GM12873 (cell line): Measurements from ENCODE around the gene HSPB1.

Experiments used
- CTCF ChIP-seq: IDR thresholded peaks from 2 replicates; pipeline ENCODE4 v1.5.1; 2012; ENCODE audit warnings: low read depth, mild to moderate bottlenecking, moderate library complexity, low read length, control low read depth; ENCODE audit not compliant: insufficient read depth; ENCODE audit errors: missing control alignments

Gene HSPB1

GRCh38 chr7:76318488-76319353, 16.2 kb downstream of the HSPB1 start:
- peak; percentile 49 for TF ChIP-seq CTCF

- no peak for TF ChIP-seq CTCF
Observed at GRCh38 chr7:76325092-76325491, 22.6 kb downstream of the HSPB1 start.

- no peak for TF ChIP-seq CTCF
Observed at GRCh38 chr7:76325811-76326210, 23.3 kb downstream of the HSPB1 start.

- no peak for TF ChIP-seq CTCF
Observed at GRCh38 chr7:76326646-76327233, 24.3 kb downstream of the HSPB1 start.

- no peak for TF ChIP-seq CTCF
Observed at GRCh38 chr7:76327610-76328009, 25.1 kb downstream of the HSPB1 start.

- no peak for TF ChIP-seq CTCF
Observed at GRCh38 chr7:76328389-76328788, 25.9 kb downstream of the HSPB1 start.

- no peak for TF ChIP-seq CTCF
Observed at GRCh38 chr7:76329479-76329878, 27.0 kb downstream of the HSPB1 start.
